Measurements from ENCODE around the gene CCDC124.

DNA sequence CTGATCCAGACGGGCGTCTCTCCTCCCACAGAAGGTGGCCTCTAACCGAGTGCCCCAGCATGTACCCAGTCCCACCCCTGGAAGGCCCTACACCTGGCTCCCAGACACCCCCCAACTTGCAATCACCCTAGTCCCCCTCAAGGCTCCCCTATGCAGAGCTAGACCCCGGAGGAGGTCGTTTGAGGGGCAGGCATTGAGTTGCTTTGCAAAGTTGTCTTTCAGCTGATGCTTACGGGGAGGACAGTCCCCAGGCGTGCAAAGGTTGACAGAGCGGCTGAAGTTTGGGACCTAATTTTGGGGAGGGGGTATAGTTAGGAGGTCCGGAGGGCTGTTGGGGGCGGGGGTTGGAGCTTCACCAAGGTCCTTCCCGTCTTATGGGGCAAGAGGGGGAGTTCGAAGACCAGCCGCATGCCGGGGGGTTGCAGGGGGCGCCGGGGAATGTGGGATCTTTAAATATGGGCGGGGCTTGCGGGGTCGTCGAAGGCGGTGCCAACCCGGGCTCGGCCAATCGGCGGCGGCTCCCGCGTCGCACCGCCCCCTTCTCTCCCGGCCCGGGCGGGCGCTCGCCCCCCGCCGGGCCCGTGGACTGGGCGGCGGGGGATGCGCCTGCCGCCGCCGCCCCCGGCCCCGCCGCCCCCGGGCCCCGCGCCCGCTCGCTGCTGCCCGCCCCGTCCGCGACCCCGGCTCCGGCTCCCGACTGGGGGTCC, 33.9 kb downstream of the CCDC124 start, which contains the start of gene KCNN1:
- TF ChIP-seq, protein P1, sequence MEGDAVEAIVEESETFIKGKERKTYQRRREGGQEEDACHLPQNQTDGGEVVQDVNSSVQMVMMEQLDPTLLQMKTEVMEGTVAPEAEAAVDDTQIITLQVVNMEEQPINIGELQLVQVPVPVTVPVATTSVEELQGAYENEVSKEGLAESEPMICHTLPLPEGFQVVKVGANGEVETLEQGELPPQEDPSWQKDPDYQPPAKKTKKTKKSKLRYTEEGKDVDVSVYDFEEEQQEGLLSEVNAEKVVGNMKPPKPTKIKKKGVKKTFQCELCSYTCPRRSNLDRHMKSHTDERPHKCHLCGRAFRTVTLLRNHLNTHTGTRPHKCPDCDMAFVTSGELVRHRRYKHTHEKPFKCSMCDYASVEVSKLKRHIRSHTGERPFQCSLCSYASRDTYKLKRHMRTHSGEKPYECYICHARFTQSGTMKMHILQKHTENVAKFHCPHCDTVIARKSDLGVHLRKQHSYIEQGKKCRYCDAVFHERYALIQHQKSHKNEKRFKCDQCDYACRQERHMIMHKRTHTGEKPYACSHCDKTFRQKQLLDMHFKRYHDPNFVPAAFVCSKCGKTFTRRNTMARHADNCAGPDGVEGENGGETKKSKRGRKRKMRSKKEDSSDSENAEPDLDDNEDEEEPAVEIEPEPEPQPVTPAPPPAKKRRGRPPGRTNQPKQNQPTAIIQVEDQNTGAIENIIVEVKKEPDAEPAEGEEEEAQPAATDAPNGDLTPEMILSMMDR (IDR thresholded peaks at IDR 0.05; ENCODE audit: poor library complexity), result no peak
- no peak for TF ChIP-seq EZH2 (IDR thresholded peaks at IDR 0.05; ENCODE audit: borderline replicate concordance)
